ENCODE results near the gene DYSF. TPM values are rescaled to one million over a fixed set of nuclear protein-coding genes. Genes with fewer than 3 reads are reported as not detected.

DYSF gene
- total RNA-seq, 1 donor from 2014 or later = 37.7 TPM

- Histone ChIP-seq H3K27ac (no peak overlapping the region), H3K4me1 (peaks cover 47% of the 10 kb centered on the region), H3K36me3 (no peaks in the 10 kb centered on the region), H3K9me3 (no peaks in the 10 kb centered on the region), H3K4me3 (no peak overlapping the region), H3K27me3 (no peaks in the 10 kb centered on the region)
- intact Hi-C loops (cut with DNase I) = no loop called here
- no peak for TF ChIP-seq CTCF (IDR thresholded peaks at IDR 0.05)
- no peak for DNase-seq
- no peak for ATAC-seq
Observed at GRCh38 chr2:71719520-71720282, 266.3 kb downstream of the DYSF start.

- Histone ChIP-seq H3K9me3 (no peaks in the 10 kb centered on the region), H3K4me1 (peaks cover 47% of the 10 kb centered on the region), H3K27me3 (no peaks in the 10 kb centered on the region), H3K36me3 (no peaks in the 10 kb centered on the region), H3K27ac (no peak overlapping the region), H3K4me3 (no peak overlapping the region)
- intact Hi-C loops (cut with DNase I) = no loop called here
- DNase-seq = no peak
- no peak for TF ChIP-seq CTCF (IDR thresholded peaks at IDR 0.05)
- no peak for ATAC-seq
Observed at GRCh38 chr2:71720283-71720560, 266.9 kb downstream of the DYSF start.

GRCh38 chr2:71720596-71721361 is 267.4 kb downstream of the DYSF start:
- Histone ChIP-seq H3K4me1 (peaks cover 47% of the 10 kb centered on the region), H3K27me3 (no peaks in the 10 kb centered on the region), H3K36me3 (no peaks in the 10 kb centered on the region), H3K27ac (peak overlapping the region; percentile 6), H3K9me3 (no peaks in the 10 kb centered on the region), H3K4me3 (no peak overlapping the region)
- no peak for TF ChIP-seq CTCF (IDR thresholded peaks at IDR 0.05)
- ATAC-seq (no peak), DNase-seq (no peak)
- intact Hi-C loops (cut with DNase I) = no loop called here

- H3K27ac ChIP-seq = peak overlapping the region; percentile 6
- no peaks in the 10 kb centered on the region for H3K36me3 ChIP-seq
- no peaks in the 10 kb centered on the region for H3K27me3 ChIP-seq
- no peak overlapping the region for H3K4me3 ChIP-seq
- intact Hi-C loops (cut with DNase I) = no loop called here
- peaks cover 44% of the 10 kb centered on the region for H3K4me1 ChIP-seq
- no peak for TF ChIP-seq CTCF (IDR thresholded peaks at IDR 0.05)
- DNase-seq = no peak
- no peak for ATAC-seq
- no peaks in the 10 kb centered on the region for H3K9me3 ChIP-seq
Observed at GRCh38 chr2:71721362-71721665, 268.0 kb downstream of the DYSF start.

- DNase-seq = no peak
- Histone ChIP-seq H3K27me3 (no peaks in the 10 kb centered on the region), H3K9me3 (no peaks in the 10 kb centered on the region), H3K36me3 (no peaks in the 10 kb centered on the region), H3K27ac (peak overlapping the region; percentile 6), H3K4me1 (peaks cover 40% of the 10 kb centered on the region), H3K4me3 (no peak overlapping the region)
- no peak for ATAC-seq
- intact Hi-C loops (cut with DNase I) = no loop called here
- no peak for TF ChIP-seq CTCF (IDR thresholded peaks at IDR 0.05)
Observed at GRCh38 chr2:71721669-71722068, 268.3 kb downstream of the DYSF start.
